ENCODE data around the gene OR4A15.

OR4A15 gene

GRCh38 chr11:55349032-55349431, 18.7 kb upstream of the OR4A15 start:
- no peak for TF ChIP-seq TSHZ2 (CRISPR knock-in tag; IDR thresholded peaks at IDR 0.05)
- TF ChIP-seq PPARA (CRISPR knock-in tag; IDR thresholded peaks at IDR 0.05; ENCODE audit: borderline replicate concordance) = no peak
- no peak for TF ChIP-seq OSR1 (CRISPR knock-in tag; IDR thresholded peaks at IDR 0.05)
- TF ChIP-seq BACH2 (CRISPR knock-in tag; IDR thresholded peaks at IDR 0.05; ENCODE audit: borderline replicate concordance) = no peak
- TF ChIP-seq ZFP3 (CRISPR knock-in tag; IDR thresholded peaks at IDR 0.05) = no peak
- TF ChIP-seq CSDC2 (CRISPR knock-in tag; IDR thresholded peaks at IDR 0.05) = no peak
- no peak for TF ChIP-seq POU6F1 (CRISPR knock-in tag; IDR thresholded peaks at IDR 0.05; ENCODE audit: borderline replicate concordance, low read depth)
- no peak for TF ChIP-seq CSRNP3 (CRISPR knock-in tag; IDR thresholded peaks at IDR 0.05)
- no peak for TF ChIP-seq ZC3H10 (CRISPR knock-in tag; IDR thresholded peaks at IDR 0.05)
- TF ChIP-seq ARNTL (CRISPR knock-in tag; IDR thresholded peaks at IDR 0.05; ENCODE audit: borderline replicate concordance, low read depth) = no peak
- TF ChIP-seq ZFP30 (CRISPR knock-in tag; IDR thresholded peaks at IDR 0.05) = no peak
- TF ChIP-seq RARB (CRISPR knock-in tag; IDR thresholded peaks at IDR 0.05) = no peak
- TF ChIP-seq ZNF70 (CRISPR knock-in tag; IDR thresholded peaks at IDR 0.05) = no peak
- no peak for TF ChIP-seq PATZ1 (CRISPR knock-in tag; IDR thresholded peaks at IDR 0.05; ENCODE audit: borderline replicate concordance)
- TF ChIP-seq TCF4 (CRISPR knock-in tag; IDR thresholded peaks at IDR 0.05; ENCODE audit: borderline replicate concordance) = no peak
- no peak for TF ChIP-seq CREB5 (CRISPR knock-in tag; IDR thresholded peaks at IDR 0.05; ENCODE audit: low read depth)
- no peak for ATAC-seq

- no peak for TF ChIP-seq BACH2 (CRISPR knock-in tag; IDR thresholded peaks at IDR 0.05; ENCODE audit: borderline replicate concordance)
- TF ChIP-seq RARB (CRISPR knock-in tag; IDR thresholded peaks at IDR 0.05) = no peak
- TF ChIP-seq GLIS3 (CRISPR knock-in tag; IDR thresholded peaks at IDR 0.05) = no peak
- no peak for TF ChIP-seq ESRRG (CRISPR knock-in tag; IDR thresholded peaks at IDR 0.05)
- no peak for TF ChIP-seq PATZ1 (CRISPR knock-in tag; IDR thresholded peaks at IDR 0.05; ENCODE audit: borderline replicate concordance)
- no peak for ATAC-seq
Observed at GRCh38 chr11:55357560-55358184, 10.1 kb upstream of the OR4A15 start.

GRCh38 chr11:55401011-55401410, 33.2 kb downstream of the OR4A15 start:
- ATAC-seq = no peak
- TF ChIP-seq SNAI2 (CRISPR knock-in tag; IDR thresholded peaks at IDR 0.05) (no peak), ZFP30 (CRISPR knock-in tag; IDR thresholded peaks at IDR 0.05) (no peak), CSDC2 (CRISPR knock-in tag; IDR thresholded peaks at IDR 0.05) (no peak), PATZ1 (CRISPR knock-in tag; IDR thresholded peaks at IDR 0.05; ENCODE audit: borderline replicate concordance) (no peak), ZFP3 (CRISPR knock-in tag; IDR thresholded peaks at IDR 0.05) (no peak), BACH2 (CRISPR knock-in tag; IDR thresholded peaks at IDR 0.05; ENCODE audit: borderline replicate concordance) (no peak), TOX (CRISPR knock-in tag; IDR thresholded peaks at IDR 0.05; ENCODE audit: borderline replicate concordance) (no peak), ARNTL (CRISPR knock-in tag; IDR thresholded peaks at IDR 0.05; ENCODE audit: borderline replicate concordance, low read depth) (no peak), OSR1 (CRISPR knock-in tag; IDR thresholded peaks at IDR 0.05) (no peak), CREB5 (CRISPR knock-in tag; IDR thresholded peaks at IDR 0.05; ENCODE audit: low read depth) (no peak)
